ENCODE measurements around the gene IGSF9. TPM values are rescaled to one million over a fixed set of nuclear protein-coding genes. Genes with fewer than 3 reads are reported as not detected.

IGSF9 gene
- total and polyA plus RNA-seq, 10 of the 15 experiments (the other 5 are each of a cell fraction or from before 2014, with no cell fraction given), result 0.04 to 0.07 TPM; not detected in 8

GRCh38 chr1:159923203-159924024 lies 22.0 kb downstream of the IGSF9 start (continued):
- TF ChIP-seq, protein P1, sequence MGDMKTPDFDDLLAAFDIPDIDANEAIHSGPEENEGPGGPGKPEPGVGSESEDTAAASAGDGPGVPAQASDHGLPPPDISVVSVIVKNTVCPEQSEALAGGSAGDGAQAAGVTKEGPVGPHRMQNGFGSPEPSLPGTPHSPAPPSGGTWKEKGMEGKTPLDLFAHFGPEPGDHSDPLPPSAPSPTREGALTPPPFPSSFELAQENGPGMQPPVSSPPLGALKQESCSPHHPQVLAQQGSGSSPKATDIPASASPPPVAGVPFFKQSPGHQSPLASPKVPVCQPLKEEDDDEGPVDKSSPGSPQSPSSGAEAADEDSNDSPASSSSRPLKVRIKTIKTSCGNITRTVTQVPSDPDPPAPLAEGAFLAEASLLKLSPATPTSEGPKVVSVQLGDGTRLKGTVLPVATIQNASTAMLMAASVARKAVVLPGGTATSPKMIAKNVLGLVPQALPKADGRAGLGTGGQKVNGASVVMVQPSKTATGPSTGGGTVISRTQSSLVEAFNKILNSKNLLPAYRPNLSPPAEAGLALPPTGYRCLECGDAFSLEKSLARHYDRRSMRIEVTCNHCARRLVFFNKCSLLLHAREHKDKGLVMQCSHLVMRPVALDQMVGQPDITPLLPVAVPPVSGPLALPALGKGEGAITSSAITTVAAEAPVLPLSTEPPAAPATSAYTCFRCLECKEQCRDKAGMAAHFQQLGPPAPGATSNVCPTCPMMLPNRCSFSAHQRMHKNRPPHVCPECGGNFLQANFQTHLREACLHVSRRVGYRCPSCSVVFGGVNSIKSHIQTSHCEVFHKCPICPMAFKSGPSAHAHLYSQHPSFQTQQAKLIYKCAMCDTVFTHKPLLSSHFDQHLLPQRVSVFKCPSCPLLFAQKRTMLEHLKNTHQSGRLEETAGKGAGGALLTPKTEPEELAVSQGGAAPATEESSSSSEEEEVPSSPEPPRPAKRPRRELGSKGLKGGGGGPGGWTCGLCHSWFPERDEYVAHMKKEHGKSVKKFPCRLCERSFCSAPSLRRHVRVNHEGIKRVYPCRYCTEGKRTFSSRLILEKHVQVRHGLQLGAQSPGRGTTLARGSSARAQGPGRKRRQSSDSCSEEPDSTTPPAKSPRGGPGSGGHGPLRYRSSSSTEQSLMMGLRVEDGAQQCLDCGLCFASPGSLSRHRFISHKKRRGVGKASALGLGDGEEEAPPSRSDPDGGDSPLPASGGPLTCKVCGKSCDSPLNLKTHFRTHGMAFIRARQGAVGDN (IDR thresholded peaks at IDR 0.05), result 0 out of 2 replicates have a peak, but pooled peaks have one; percentile 30
- TF ChIP-seq, protein P2, sequence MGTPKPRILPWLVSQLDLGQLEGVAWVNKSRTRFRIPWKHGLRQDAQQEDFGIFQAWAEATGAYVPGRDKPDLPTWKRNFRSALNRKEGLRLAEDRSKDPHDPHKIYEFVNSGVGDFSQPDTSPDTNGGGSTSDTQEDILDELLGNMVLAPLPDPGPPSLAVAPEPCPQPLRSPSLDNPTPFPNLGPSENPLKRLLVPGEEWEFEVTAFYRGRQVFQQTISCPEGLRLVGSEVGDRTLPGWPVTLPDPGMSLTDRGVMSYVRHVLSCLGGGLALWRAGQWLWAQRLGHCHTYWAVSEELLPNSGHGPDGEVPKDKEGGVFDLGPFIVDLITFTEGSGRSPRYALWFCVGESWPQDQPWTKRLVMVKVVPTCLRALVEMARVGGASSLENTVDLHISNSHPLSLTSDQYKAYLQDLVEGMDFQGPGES (IDR thresholded peaks at IDR 0.05), result no peak
- peak; percentile 93 for TF ChIP-seq DPF2 (IDR thresholded peaks at IDR 0.05)
- peak; percentile 62; the same call in 1 of the 2 replicates for TF ChIP-seq SMAD5 (IDR thresholded peaks at IDR 0.05; ENCODE audit: low read depth)
- no peak for TF ChIP-seq ZZZ3 (IDR thresholded peaks at IDR 0.05; ENCODE audit: control insufficient read depth, insufficient read length, low read depth)
- TF ChIP-seq, protein P3, sequence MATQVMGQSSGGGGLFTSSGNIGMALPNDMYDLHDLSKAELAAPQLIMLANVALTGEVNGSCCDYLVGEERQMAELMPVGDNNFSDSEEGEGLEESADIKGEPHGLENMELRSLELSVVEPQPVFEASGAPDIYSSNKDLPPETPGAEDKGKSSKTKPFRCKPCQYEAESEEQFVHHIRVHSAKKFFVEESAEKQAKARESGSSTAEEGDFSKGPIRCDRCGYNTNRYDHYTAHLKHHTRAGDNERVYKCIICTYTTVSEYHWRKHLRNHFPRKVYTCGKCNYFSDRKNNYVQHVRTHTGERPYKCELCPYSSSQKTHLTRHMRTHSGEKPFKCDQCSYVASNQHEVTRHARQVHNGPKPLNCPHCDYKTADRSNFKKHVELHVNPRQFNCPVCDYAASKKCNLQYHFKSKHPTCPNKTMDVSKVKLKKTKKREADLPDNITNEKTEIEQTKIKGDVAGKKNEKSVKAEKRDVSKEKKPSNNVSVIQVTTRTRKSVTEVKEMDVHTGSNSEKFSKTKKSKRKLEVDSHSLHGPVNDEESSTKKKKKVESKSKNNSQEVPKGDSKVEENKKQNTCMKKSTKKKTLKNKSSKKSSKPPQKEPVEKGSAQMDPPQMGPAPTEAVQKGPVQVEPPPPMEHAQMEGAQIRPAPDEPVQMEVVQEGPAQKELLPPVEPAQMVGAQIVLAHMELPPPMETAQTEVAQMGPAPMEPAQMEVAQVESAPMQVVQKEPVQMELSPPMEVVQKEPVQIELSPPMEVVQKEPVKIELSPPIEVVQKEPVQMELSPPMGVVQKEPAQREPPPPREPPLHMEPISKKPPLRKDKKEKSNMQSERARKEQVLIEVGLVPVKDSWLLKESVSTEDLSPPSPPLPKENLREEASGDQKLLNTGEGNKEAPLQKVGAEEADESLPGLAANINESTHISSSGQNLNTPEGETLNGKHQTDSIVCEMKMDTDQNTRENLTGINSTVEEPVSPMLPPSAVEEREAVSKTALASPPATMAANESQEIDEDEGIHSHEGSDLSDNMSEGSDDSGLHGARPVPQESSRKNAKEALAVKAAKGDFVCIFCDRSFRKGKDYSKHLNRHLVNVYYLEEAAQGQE (IDR thresholded peaks at IDR 0.05; ENCODE audit: low read depth, low read length), result no peak
- TF ChIP-seq ZNF217 (IDR thresholded peaks at IDR 0.05), result no peak
- TF ChIP-seq E4F1 (IDR thresholded peaks at IDR 0.05; ENCODE audit: borderline replicate concordance, partially characterized antibody), result peak; percentile 17
- TF ChIP-seq IKZF1 (conservative IDR thresholded peaks at IDR 0.05), result peak; percentile 97
- TF ChIP-seq CUX1 (IDR thresholded peaks at IDR 0.05; ENCODE audit: insufficient replicate concordance, low read depth, low read length), result no peak
- TF ChIP-seq ASH2L (IDR thresholded peaks at IDR 0.05; ENCODE audit: borderline replicate concordance, low read depth), result no peak
